HG03196 (cell line): ENCODE data around the gene RFNG.

ENCODE experiments used
- ATAC-seq: cut with Tn5 transposase; IDR thresholded peaks from one replicate; pipeline ENCODE4 v1.9.1; 2021; ENCODE audit not compliant: unreplicated experiment

Gene RFNG

GRCh38 chr17:82016061-82016874 lies 35.3 kb downstream of the RFNG start:
- no peak for ATAC-seq

GRCh38 chr17:82015311-82015971 lies 36.2 kb downstream of the RFNG start:
- ATAC-seq = no peak

DNA sequence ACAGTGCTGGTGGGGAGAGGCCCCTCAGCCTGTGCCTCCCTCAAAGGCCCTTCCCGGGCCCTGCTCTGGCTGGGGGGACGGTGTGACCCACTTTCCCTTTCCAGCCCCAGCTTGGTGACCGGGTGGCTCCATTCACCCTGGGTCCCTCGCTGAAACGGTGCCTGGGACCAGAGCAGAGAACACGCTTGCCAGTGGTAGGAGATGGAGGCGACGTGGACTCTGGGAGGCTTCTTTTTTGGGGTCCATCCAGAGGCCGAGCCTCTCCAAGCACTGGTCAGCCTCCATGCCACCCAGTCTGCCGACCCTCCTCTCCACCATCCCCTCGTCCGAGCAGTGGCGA lies 36.7 kb downstream of the RFNG start:
- ATAC-seq = no peak

DNA sequence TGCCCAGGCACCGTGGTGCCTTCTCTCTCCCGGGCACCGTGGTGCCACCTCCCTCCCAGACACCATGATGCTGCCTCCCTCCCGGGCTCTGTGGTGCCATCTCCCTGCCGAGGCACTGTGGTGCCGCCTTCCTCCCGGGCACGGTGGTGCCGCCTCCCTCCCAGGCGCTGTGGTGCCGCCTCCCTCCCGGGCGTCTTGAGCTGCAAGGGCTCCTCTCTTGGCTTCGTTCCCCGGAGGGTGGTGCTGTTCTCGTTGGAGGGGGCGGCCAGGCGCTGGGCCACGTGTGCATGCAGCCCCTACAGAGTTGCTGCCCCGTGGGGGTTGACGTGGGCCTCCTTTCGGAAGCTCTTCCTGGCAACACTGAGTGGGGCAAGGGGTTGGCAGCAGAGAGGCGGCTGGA lies 37.2 kb downstream of the RFNG start:
- ATAC-seq = no peak

DNA sequence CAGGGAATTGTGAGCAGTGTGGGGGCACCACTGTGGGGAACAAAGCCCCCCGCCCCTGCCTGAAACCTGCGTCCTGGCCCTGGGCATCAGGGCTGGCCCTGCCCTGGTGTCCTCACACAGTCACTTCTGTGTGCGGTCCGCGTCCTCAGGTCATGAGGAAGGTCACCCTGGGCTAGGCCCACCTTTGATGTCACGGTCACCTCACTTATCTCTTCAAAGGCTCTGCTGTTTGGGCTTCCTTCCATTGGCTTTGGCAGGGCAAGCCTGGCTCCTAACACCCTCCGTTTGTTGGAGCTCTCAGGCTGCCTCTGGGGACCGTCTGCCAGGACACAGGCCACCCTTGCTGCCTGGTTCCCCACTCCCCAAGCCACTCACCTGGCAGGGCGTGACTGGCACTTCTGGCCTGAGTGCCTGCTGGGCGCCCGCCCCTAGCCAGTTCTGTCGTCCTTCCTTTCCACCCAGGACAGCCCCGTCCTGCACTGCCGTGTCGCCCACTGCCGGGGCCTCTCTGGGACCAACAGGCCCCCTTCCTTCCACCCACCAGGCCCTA lies 37.8 kb downstream of the RFNG start:
- ATAC-seq = no peak

- no peak for ATAC-seq
Observed at GRCh38 chr17:82013341-82013740, 38.3 kb downstream of the RFNG start.

DNA sequence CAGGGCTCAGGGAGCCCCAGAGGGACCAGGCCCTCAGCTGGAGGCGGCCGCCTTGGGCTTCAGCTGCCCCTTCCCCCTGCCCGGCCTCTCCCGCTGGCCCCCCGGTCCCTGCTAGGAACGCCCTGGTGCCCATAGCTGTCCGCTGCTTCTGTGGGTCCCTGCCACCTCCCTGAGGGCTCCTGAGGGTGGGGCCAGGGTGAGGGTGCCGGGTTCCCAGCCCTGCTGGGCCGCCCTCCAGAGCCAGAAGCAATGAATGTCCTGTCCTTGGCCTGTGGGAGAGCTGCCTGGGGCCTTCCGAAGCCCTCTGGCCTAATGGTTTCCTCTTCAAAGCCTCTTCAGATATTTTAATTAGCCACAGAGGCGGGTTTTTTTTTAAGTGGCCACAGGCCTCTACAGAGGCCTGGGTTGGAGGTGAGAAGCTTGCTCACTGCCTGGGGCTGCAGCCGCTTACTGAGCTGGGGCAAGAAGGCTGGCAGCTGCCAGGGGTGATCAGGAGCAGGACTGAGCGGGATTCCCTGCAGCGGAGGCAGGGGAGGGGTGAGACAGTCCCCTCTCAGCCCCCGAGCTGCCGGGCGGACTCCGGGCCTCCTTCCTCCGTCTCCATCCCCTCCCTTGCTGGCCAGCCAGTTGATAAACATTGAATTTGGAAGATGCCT lies 38.8 kb downstream of the RFNG start:
- ATAC-seq = no peak

GRCh38 chr17:82012261-82012639 lies 39.4 kb downstream of the RFNG start:
- ATAC-seq = no peak

DNA sequence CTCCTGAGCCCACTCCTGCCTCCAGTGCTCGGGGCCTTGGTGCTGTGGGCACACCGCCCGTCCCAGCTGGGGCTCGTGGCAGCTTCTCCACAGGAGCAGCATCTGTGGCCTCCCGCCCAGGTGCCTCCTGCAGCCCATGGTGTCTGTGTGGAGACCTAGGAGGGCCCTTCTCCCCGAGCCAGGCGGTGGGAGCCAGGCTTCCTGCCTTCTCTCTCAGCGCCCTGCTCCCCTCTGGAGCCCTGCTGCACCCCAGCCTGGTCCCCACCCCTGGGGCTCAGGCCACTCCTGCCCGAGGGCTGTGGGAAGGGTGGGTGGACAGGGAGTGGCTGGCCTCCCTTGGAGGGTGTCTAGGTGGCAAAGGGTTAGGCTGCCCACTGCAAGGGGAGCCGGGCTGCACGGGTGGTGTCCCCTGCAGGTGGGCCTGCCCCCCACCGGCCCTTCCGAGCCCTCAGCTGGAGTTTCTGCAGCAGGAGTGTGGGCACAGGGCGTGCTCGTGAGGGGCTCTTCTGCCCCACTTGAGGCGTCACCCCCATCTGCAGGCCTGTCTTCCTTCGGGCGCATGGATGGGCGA lies 39.9 kb downstream of the RFNG start:
- ATAC-seq = no peak

GRCh38 chr17:82010575-82011525 lies 40.8 kb downstream of the RFNG start:
- ATAC-seq = no peak

- ATAC-seq = no peak
Observed at GRCh38 chr17:82009413-82009812, 42.2 kb downstream of the RFNG start.

DNA sequence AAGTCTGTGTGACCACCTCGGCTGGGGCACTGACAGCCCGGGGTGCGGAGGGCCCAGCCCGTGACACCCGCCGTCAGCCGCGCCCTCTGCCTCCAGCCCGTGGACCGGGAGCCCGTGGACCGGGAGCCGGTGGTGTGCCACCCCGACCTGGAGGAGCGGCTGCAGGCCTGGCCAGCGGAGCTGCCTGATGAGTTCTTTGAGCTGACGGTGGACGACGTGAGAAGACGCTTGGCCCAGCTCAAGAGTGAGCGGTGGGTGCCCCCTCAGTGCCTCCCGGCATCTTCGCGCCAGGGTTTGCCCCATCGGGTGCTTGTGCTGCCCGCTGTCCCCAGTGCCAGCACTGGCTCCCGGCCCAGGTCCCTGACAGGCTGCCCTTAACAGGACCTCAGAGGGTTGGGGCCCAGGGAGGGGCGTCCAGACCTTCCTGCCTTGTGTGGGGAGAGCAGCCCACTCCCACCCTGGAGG lies 42.6 kb downstream of the RFNG start:
- no peak for ATAC-seq

DNA sequence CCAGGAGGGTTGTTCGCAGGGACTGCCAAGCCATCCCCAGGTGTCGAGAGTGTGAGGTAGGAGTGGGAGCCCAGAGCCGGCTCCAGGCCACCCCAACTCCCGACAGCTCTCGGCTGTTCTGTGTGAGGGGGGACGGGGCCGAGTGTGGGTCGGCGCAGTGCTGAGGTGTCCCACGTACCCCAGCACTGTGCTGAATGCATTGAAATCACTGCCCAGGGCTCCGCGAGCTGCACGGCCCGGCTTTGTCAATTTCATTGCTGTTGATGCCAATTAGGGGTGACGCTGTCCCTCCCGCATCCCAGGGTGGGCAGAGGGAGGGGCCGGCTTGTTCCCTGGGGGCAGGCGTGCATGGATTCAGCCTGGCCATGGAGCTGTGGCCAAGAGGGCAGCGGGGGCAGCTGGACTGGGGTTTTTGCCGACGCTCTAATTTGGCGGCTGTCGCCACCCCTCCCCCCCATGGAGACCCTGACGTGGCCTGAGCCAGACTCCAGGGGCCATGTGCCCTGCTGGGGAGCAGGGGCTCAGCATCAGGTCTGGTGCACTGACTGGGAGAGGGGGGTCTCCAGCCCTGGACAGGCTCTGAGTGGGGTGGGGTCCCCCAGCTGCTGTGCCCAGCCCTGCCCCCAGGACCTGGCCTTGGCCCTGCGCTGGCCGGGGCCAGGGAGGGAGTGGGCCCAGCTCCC lies 43.2 kb downstream of the RFNG start:
- no peak for ATAC-seq

DNA sequence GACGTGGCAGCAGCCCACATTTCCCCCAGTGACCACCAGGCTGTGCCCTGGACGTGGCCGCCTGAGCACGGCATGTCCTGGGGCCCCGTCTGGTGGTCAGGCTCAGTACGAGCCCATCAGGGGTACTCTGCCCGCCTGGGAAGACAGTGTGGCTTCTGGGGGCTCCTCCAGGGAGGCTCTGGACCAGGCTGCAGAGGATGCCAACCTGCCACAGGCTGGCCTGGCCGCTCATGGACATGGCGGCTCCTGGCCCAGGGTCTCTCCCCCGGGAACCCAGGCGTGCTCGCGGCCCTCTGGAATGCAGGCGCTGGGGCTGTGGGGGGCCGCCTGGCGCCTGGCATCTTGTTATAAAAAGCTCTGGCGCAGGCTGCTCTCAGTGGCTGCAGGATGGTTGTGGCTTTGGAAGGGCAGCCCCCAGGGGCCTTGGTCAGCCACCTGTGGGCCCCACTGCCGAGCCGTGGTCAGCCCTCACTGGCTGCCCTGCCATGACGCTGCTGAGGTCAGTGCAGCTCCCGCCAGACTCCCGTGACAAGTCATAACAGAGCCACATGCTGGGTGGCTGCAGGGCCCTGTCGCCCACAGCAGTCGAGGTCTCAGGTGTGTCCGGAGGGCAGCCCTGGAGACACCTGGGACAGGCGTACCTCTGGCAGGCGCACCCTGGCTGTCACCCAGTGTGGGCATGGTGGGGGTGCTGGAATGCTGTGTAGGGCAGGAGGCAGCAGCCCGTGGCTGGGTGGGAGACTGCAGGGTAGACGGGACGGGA lies 43.9 kb downstream of the RFNG start:
- ATAC-seq = no peak

GRCh38 chr17:82007228-82007494 lies 44.5 kb downstream of the RFNG start:
- ATAC-seq = no peak

GRCh38 chr17:82006468-82007227 lies 45.0 kb downstream of the RFNG start:
- ATAC-seq = no peak

GRCh38 chr17:82005701-82006348 lies 45.8 kb downstream of the RFNG start:
- ATAC-seq = no peak
